Right atrium auricular region (tissue), 2 donors: ENCODE measurements around the gene EBPL. TPM values are rescaled to one million over a fixed set of nuclear protein-coding genes. Genes with fewer than 3 reads are reported as not detected.

Experiments
- DNase-seq: peaks from one replicate; pipeline ENCODE4 v3.0.0-alpha.2; 2019; ENCODE audit warnings: low spot score
- H3K27ac ChIP-seq, 2 donors: fragments of 200-600 bp; sonication (generic); 1 replicate in 1 of 2; 2 replicates in 1 of 2; pipeline ENCODE4 v1.5.1; 2016 to 2019
- H3K27me3 ChIP-seq, 2 donors: fragments of 200-600 bp; sonication (generic); one replicate each; pipeline versions ENCODE4 v1.5.1 to v1.6.0; 2017 to 2019
- H3K36me3 ChIP-seq: fragments of 200-600 bp; sonication (generic); one replicate; pipeline ENCODE4 v1.5.1; 2016
- H3K4me1 ChIP-seq, 2 donors: fragments of 200-600 bp; sonication (generic); one replicate each; pipeline versions ENCODE4 v1.5.1 to v1.6.0; 2017 to 2019
- H3K4me3 ChIP-seq, 2 donors: fragments of 200-600 bp; sonication (generic); 1 replicate in 1 of 2; 2 replicates in 1 of 2; pipeline ENCODE4 v1.5.1; 2017 to 2019; ENCODE audit warnings: mild to moderate bottlenecking in 1 of 2, moderate library complexity in 1 of 2
- H3K9me3 ChIP-seq, 2 donors: fragments of 200-600 bp; sonication (generic); one replicate each; pipeline ENCODE4 v1.5.1; 2019
- total RNA-seq, 2 donors: library from RNA; depleted of rRNA; stranded (reverse); fragments of >200 nt; gene quantifications; one replicate each; pipeline ENCODE4 v1.1.0, GENCODE V29; 2016
- TF ChIP-seq, protein P1 (sequence below), 2 donors: fragments of 200-600 bp; sonication (generic); IDR thresholded peaks; one replicate each; pipeline ENCODE4 v1.5.1; 2019; ENCODE audit warnings: antibody characterized with exemption in 2 of 2

The EBPL gene
- total RNA-seq, 2 donors from 2014 or later, result 17.6 to 22.6 TPM

GRCh38 chr13:49681842-49682435 lies 9.3 kb downstream of the EBPL start:
- Histone ChIP-seq H3K27ac (no peak overlapping the region), H3K4me1 (no peaks in the 10 kb centered on the region)

GRCh38 chr13:49679246-49679645 lies 12.0 kb downstream of the EBPL start:
- Histone ChIP-seq H3K4me1 (no peaks in the 10 kb centered on the region), H3K9me3 (no peaks in the 10 kb centered on the region), H3K27ac (no peak overlapping the region), H3K27me3 (no peaks in the 10 kb centered on the region), H3K4me3 (no peak overlapping the region), H3K36me3 (no peaks in the 10 kb centered on the region)
- TF ChIP-seq, protein P1, sequence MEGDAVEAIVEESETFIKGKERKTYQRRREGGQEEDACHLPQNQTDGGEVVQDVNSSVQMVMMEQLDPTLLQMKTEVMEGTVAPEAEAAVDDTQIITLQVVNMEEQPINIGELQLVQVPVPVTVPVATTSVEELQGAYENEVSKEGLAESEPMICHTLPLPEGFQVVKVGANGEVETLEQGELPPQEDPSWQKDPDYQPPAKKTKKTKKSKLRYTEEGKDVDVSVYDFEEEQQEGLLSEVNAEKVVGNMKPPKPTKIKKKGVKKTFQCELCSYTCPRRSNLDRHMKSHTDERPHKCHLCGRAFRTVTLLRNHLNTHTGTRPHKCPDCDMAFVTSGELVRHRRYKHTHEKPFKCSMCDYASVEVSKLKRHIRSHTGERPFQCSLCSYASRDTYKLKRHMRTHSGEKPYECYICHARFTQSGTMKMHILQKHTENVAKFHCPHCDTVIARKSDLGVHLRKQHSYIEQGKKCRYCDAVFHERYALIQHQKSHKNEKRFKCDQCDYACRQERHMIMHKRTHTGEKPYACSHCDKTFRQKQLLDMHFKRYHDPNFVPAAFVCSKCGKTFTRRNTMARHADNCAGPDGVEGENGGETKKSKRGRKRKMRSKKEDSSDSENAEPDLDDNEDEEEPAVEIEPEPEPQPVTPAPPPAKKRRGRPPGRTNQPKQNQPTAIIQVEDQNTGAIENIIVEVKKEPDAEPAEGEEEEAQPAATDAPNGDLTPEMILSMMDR (IDR thresholded peaks at IDR 0.05), result no peak
- no peak for DNase-seq

More at GRCh38 chr13:49681842-49682435, 9.3 kb downstream of the EBPL start:
- no peaks in the 10 kb centered on the region for H3K36me3 ChIP-seq
- peak; percentile 21 for DNase-seq
- no peak overlapping the region for H3K4me3 ChIP-seq
- no peaks in the 10 kb centered on the region for H3K9me3 ChIP-seq
- H3K27me3 ChIP-seq, result no peaks in the 10 kb centered on the region
- TF ChIP-seq, protein P1 (IDR thresholded peaks at IDR 0.05), result no peak

- Histone ChIP-seq H3K4me1 (no peaks in the 10 kb centered on the region), H3K27me3 (no peaks in the 10 kb centered on the region), H3K4me3 (no peak overlapping the region), H3K36me3 (no peaks in the 10 kb centered on the region), H3K9me3 (no peaks in the 10 kb centered on the region), H3K27ac (no peak overlapping the region)
- TF ChIP-seq, protein P1 (IDR thresholded peaks at IDR 0.05), result no peak
- DNase-seq, result no peak
These were observed 12.9 kb downstream of the EBPL start for GRCh38 chr13:49678191-49678914.

- no peak for DNase-seq
- Histone ChIP-seq H3K9me3 (no peaks in the 10 kb centered on the region), H3K27ac (no peak overlapping the region), H3K4me3 (no peak overlapping the region), H3K4me1 (no peaks in the 10 kb centered on the region), H3K36me3 (no peaks in the 10 kb centered on the region), H3K27me3 (no peaks in the 10 kb centered on the region)
- TF ChIP-seq, protein P1 (IDR thresholded peaks at IDR 0.05), result no peak
These were observed 14.5 kb downstream of the EBPL start for GRCh38 chr13:49676581-49677298.

DNA sequence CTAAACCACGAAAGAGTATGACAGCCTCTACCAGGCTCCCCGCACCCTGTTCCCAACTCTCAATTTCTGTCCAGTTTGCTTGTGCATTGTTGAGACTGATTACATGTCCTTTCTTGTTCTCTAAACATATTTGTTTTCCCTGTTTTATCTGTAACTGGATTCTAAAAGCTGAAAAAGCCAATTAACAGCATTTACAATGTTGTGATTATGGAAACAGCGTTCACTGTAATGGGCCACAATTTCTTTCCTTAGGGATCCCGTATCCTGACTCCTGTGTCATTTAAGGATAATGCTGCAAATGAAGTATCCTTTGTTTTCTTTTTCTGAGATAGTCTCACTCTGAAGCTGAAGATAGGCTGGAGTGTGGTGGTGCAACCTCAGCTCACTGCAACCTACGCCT lies 20.5 kb downstream of the EBPL start:
- Histone ChIP-seq H3K27me3 (no peaks in the 10 kb centered on the region), H3K27ac (no peak overlapping the region), H3K4me3 (no peak overlapping the region), H3K4me1 (no peaks in the 10 kb centered on the region), H3K36me3 (no peaks in the 10 kb centered on the region), H3K9me3 (no peaks in the 10 kb centered on the region)
- no peak for DNase-seq
- TF ChIP-seq, protein P1 (IDR thresholded peaks at IDR 0.05), result no peak
